ENCODE data around the gene SLC29A1. TPM values are rescaled to one million over a fixed set of nuclear protein-coding genes. Genes with fewer than 3 reads are reported as not detected.

The SLC29A1 gene
- total RNA-seq, 3 donors from 2014 or later = 12.9 to 140 (median 14.8) TPM

DNA sequence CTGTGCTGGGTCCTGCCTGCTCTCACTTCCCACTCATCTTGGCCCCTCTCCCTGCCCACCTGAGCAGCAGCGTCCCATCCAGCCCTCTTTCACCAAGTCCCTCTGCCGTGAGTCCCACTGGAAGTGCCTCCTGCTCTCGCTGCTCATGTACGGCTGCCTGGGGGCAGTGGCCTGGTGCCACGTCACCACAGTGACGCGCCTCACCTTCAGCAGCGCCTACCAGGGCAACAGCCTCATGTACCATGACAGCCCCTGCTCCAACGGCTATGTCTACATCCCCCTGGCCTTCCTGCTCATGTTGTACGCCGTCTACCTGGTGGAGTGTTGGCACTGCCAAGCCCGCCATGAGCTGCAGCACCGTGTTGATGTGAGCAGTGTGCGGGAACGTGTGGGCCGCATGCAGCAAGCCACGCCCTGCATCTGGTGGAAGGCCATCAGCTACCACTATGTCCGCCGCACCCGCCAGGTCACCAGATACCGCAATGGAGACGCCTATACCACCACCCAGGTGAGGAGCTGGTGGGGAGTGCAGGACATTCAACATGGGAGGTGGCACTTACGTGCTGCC is 49.7 kb downstream of the SLC29A1 start:
- ATAC-seq = no peak
- intact Hi-C loops (cut with DNase I, micrococcal nuclease) = no loop called here
- Histone ChIP-seq H3K36me3 (ENCODE audit: low read depth) (no peaks in the 10 kb centered on the region), H3K9me3 (no peaks in the 10 kb centered on the region), H3K4me3 (no peak overlapping the region), H3K4me1 (ENCODE audit: low read depth) (no peaks in the 10 kb centered on the region)
- no peak for DNase-seq
- TF ChIP-seq, protein P1, sequence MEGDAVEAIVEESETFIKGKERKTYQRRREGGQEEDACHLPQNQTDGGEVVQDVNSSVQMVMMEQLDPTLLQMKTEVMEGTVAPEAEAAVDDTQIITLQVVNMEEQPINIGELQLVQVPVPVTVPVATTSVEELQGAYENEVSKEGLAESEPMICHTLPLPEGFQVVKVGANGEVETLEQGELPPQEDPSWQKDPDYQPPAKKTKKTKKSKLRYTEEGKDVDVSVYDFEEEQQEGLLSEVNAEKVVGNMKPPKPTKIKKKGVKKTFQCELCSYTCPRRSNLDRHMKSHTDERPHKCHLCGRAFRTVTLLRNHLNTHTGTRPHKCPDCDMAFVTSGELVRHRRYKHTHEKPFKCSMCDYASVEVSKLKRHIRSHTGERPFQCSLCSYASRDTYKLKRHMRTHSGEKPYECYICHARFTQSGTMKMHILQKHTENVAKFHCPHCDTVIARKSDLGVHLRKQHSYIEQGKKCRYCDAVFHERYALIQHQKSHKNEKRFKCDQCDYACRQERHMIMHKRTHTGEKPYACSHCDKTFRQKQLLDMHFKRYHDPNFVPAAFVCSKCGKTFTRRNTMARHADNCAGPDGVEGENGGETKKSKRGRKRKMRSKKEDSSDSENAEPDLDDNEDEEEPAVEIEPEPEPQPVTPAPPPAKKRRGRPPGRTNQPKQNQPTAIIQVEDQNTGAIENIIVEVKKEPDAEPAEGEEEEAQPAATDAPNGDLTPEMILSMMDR (IDR thresholded peaks at IDR 0.05) = no peak

DNA sequence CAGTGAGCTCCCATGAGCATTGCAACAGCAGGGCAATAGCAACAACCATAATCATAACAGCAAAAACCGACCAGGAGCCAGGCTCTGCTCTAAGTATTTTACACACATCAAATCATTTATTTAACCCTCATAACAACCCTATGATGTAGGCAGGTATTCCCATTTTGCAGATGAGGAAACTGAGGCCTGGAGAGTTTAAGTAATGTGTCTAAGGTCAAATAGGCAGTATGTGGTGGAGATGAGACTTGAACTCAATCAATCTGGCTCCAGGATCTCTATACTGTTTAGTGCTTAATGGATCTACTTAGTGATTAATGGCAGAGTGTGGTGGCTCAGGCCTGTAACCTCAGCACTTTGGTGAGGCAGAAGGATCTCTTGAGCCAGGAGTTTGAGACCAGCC is 50.2 kb downstream of the SLC29A1 start:
- DNase-seq = no peak
- H3K4me1 ChIP-seq (ENCODE audit: low read depth) = no peaks in the 10 kb centered on the region
- TF ChIP-seq, protein P1 (IDR thresholded peaks at IDR 0.05) = no peak
- intact Hi-C loops (cut with DNase I, micrococcal nuclease) = no loop called here
- H3K9me3 ChIP-seq = no peaks in the 10 kb centered on the region
- no peaks in the 10 kb centered on the region for H3K36me3 ChIP-seq (ENCODE audit: low read depth)
- no peak for ATAC-seq
- no peak overlapping the region for H3K4me3 ChIP-seq

DNA sequence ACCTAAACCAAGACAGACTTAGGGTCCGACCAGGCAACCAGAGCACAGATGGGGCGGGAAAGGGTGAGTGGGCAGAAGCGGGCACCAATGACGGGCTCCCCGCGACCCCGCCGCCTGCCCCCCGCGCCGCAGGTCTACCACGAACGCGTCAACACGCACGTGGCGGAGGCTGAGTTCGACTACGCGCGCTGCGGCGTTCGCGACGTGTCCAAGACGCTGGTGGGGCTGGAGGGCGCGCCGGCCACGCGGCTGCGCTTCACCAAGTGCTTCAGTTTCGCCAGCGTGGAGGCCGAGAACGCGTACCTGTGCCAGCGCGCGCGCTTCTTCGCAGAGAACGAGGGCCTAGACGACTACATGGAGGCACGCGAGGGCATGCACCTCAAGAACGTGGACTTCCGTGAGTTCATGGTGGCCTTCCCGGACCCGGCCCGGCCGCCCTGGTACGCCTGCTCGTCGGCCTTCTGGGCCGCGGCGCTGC is 51.9 kb downstream of the SLC29A1 start:
- Histone ChIP-seq H3K9me3 (no peaks in the 10 kb centered on the region), H3K36me3 (ENCODE audit: low read depth) (no peaks in the 10 kb centered on the region), H3K4me3 (no peak overlapping the region), H3K4me1 (ENCODE audit: low read depth) (no peaks in the 10 kb centered on the region)
- DNase-seq (no peak), ATAC-seq (no peak)
- TF ChIP-seq, protein P1 (IDR thresholded peaks at IDR 0.05) = no peak
- intact Hi-C loops (cut with DNase I, micrococcal nuclease) = no loop called here

DNA sequence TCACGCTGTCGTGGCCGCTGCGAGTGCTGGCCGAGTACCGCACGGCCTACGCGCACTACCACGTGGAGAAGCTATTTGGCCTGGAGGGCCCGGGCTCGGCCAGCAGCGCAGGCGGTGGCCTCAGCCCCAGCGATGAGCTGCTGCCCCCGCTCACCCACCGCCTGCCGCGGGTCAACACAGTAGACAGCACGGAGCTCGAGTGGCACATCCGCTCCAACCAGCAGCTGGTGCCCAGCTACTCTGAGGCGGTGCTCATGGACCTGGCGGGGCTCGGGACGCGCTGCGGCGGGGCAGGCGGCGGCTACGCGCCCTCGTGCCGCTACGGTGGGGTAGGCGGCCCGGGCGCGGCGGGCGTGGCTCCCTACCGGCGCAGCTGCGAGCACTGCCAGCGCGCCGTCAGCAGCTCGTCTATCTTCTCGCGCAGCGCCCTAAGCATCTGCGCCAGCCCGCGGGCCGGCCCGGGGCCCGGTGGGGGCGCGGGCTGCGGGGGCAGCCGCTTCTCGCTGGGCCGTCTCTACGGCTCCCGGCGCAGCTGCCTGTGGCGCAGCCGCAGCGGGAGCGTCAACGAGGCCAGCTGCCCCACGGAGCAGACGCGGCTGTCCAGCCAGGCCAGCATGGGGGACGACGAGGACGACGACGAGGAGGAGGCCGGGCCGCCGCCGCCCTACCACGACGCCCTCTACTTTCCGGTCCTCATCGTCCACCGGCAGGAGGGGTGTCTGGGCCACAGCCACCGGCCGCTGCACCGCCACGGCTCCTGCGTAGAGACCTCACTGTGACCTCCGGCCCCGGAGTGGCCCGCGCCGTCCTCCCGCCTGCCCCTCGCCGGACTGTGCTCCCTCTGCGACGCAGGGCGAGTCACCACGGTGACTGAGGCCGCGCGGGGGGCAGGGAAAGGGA is 52.6 kb downstream of the SLC29A1 start:
- no peak overlapping the region for H3K4me3 ChIP-seq
- no peaks in the 10 kb centered on the region for H3K36me3 ChIP-seq (ENCODE audit: low read depth)
- ATAC-seq = peak; percentile 71

DNA sequence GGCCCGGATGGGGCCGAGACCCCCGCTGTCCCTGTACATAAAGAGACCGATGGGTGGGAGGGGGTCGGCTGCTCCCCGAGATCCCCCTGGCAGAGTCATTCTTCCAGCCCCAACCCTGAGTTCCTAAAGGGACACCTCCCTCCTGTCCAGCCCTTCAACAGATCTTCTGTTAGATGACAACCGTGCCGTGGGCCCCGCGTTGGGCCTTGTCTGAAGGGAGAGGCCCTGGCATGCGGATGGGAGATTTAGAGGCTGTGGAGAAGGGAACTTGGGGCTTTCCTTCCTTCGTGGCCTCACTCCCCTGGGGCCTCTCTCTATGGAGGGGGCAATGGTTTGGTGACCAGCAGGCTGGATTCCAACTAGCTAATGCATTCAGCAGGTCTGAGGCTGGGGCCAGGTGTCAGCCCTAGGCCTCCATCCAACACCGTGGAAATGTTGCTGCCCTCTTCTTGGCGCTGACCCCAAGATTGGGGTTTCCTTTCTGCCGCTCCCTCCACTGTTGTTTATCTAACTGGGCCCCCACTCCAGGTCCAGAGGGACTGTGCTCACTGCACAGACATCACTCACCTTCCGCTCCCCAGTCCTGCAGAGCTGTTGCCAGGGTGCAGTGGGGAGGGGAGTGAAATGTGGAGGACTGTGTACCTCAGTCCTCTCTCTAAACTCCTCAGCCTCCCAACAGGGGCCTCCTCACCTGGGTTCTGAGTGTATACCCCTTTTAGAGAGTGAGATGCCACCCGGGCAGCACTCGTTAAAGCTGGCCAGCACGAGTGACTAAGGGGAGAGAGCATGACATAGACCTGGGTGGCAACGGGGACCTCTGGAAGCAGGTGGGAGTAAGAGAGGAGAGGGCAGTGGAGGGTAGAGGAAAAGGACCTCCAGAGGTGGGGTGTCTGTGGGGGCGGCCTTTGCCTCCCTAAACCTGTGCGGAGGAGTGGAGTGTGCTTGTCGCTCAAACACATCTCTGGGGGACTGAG is 53.6 kb downstream of the SLC29A1 start:
- TF ChIP-seq, protein P1 (IDR thresholded peaks at IDR 0.05) = no peak
- no peaks in the 10 kb centered on the region for H3K36me3 ChIP-seq (ENCODE audit: low read depth)
- no peaks in the 10 kb centered on the region for H3K4me1 ChIP-seq (ENCODE audit: low read depth)
- H3K9me3 ChIP-seq = no peaks in the 10 kb centered on the region
- no peak for ATAC-seq
- H3K4me3 ChIP-seq = no peak overlapping the region
- DNase-seq = no peak
- intact Hi-C loops (cut with DNase I, micrococcal nuclease) = no loop called here

More for the DNA sequence above, 52.6 kb downstream of the SLC29A1 start:
- DNase-seq = no peak
- TF ChIP-seq, protein P1 (IDR thresholded peaks at IDR 0.05) = no peak
- no peaks in the 10 kb centered on the region for H3K4me1 ChIP-seq (ENCODE audit: low read depth)
- H3K9me3 ChIP-seq = no peaks in the 10 kb centered on the region
- intact Hi-C loops (cut with DNase I, micrococcal nuclease) = no loop called here

All from mucosa of descending colon (tissue), 3 donors.